RWPE1 (cell line): ENCODE data around the gene PGD.

Experiments
- CTCF ChIA-PET: fragments of 350-600 bp; sonication (Branson Sonifier 250); formaldehyde crosslinking; extraction: SDS; loops from one replicate; lab custom pipeline; 2021; lab: Yijun Ruan, JAX
- POLR2A ChIA-PET: fragments of 400-600 bp; formaldehyde crosslinking; extraction: SDS; loops from one replicate; lab custom pipeline; 2020; ENCODE audit warnings: antibody characterized with exemption; ENCODE audit not compliant: low non-redundant PET; lab: Yijun Ruan, JAX
- DNase-seq: peaks from one replicate; pipeline ENCODE4 v3.0.0; 2012; ENCODE audit warnings: low spot score
- H3K27ac ChIP-seq: fragments of 450-650 bp; 2 replicates; pipeline ENCODE4 v1.5.1; 2017
- TF ChIP-seq, protein P1 (sequence below): fragments of 450-650 bp; conservative IDR thresholded peaks from 2 replicates; pipeline ENCODE4 v1.5.1; 2017; ENCODE audit warnings: low read depth, mild to moderate bottlenecking

The PGD gene

DNA sequence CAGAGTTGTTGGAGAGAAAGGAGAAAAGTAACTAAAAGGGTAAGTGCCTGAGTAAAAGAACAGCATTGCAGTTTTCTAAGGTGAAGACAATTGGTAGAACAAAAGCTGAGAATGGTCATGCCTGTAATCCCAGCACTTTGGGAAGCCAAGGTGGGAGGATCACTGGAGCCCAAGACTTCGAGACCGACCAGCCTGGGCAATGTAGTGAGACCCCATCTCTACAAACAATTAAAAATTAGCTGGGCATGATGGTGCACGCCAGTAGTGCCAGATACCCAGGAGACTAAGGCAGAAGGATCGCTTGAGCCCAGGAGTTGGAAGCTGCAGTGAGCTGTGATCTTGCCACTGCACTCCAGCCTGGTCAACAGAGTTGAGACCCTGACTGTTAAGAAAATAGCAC is 15.2 kb upstream of the PGD start:
- DNase-seq, result no peak
- ChIA-PET CTCF (interaction anchor here (0.5 kb wide), 1 partner anchor 649 kb away, joined by 3 read pairs; no protein-coding TSS in a partner anchor), POLR2A (no interaction called here)
- TF ChIP-seq, protein P1, sequence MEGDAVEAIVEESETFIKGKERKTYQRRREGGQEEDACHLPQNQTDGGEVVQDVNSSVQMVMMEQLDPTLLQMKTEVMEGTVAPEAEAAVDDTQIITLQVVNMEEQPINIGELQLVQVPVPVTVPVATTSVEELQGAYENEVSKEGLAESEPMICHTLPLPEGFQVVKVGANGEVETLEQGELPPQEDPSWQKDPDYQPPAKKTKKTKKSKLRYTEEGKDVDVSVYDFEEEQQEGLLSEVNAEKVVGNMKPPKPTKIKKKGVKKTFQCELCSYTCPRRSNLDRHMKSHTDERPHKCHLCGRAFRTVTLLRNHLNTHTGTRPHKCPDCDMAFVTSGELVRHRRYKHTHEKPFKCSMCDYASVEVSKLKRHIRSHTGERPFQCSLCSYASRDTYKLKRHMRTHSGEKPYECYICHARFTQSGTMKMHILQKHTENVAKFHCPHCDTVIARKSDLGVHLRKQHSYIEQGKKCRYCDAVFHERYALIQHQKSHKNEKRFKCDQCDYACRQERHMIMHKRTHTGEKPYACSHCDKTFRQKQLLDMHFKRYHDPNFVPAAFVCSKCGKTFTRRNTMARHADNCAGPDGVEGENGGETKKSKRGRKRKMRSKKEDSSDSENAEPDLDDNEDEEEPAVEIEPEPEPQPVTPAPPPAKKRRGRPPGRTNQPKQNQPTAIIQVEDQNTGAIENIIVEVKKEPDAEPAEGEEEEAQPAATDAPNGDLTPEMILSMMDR, result no peak
- H3K27ac ChIP-seq, result no peak overlapping the region

GRCh38 chr1:10384219-10384618 is 14.6 kb upstream of the PGD start:
- ChIA-PET POLR2A (no interaction called here), CTCF (no interaction called here)
- TF ChIP-seq, protein P1, result no peak
- no peak overlapping the region for H3K27ac ChIP-seq
- DNase-seq, result no peak

GRCh38 chr1:10386761-10387676 is 11.8 kb upstream of the PGD start:
- DNase-seq, result no peak
- ChIA-PET POLR2A (interaction anchor here (0.6 kb wide), 2 partner anchors 10 to 908 kb away, joined by 4 to 6 read pairs; no protein-coding TSS in a partner anchor), CTCF (interaction anchor here (0.5 to 1.2 kb wide), 7 partner anchors 9 to 271 kb away, joined by 3 to 4 read pairs (median 3); no protein-coding TSS in a partner anchor)
- TF ChIP-seq, protein P1, result no peak
- H3K27ac ChIP-seq, result peak overlapping the region; percentile 76

- TF ChIP-seq, protein P1, result no peak
- ChIA-PET POLR2A (interaction anchor here (0.6 kb wide), 2 partner anchors 10 to 907 kb away, joined by 4 to 6 read pairs; no protein-coding TSS in a partner anchor), CTCF (interaction anchor here (0.6 to 1.0 kb wide), 6 partner anchors 10 to 270 kb away, joined by 3 to 4 read pairs (median 4); no protein-coding TSS in a partner anchor)
- peak; percentile 14 for DNase-seq
- peak overlapping the region; percentile 76 for H3K27ac ChIP-seq
These were observed 11.0 kb upstream of the PGD start for GRCh38 chr1:10387677-10388386.

DNA sequence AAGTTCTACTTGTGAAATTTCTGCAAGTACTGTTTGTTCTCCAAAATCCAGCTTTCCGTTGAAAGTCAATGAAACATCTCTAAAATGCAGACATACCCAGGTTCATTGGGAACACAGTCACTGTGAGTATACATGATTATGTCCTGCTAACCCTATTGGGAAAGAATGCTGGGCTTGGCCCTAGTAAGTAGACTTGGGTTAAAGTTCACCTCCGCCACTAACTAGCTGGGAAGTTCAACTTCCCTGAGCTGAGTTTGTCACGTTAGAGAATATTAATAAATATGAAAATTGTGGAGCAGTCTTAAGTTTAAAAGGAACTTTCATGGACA is 10.5 kb upstream of the PGD start:
- ChIA-PET POLR2A (no interaction called here), CTCF (interaction anchor here (0.6 to 0.8 kb wide), 3 partner anchors 9 to 304 kb away, joined by 4 read pairs; no protein-coding TSS in a partner anchor)
- no peak for DNase-seq
- peak overlapping the region; percentile 54 for H3K27ac ChIP-seq
- TF ChIP-seq, protein P1, result no peak

DNA sequence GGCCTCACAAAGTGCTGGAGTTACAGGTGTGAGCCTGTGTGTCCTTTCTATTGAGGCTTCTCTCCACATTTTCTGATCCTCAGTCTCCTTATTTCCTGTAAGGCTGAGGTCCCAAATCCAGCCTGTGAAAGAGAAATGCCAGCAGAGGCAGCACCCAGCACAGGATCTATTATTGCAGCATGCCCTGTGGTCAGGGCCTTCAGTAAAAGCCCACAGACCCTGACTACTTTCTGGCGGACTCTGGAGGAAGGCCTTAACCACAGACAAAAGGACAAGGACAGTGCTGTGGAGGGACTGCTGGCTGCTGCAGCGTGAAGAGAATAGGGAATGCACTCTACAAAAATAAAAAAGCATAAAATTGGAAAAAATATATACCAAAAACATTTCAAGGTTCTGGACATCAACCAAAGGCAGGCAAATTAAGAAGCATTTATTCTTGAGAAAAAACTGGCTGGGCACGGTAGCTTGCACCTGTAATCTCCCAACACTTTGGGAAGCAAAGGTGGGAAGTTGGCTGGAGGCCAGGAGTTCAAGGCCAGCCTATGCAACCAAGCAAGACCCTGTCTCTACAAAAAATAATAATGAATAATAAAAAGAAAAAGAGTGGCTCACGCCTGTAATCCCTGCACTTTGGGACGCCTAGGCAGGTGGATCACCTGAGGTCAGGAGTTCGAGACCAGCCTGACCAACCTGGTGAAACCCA is 9.4 kb upstream of the PGD start:
- POLR2A ChIA-PET, result no interaction called here
- H3K27ac ChIP-seq, result peak overlapping the region; percentile 54
- CTCF ChIA-PET, result interaction anchor here (0.7 kb wide), 1 partner anchor 13 kb away, joined by 4 read pairs; no protein-coding TSS in a partner anchor

More for the DNA sequence above, 9.4 kb upstream of the PGD start:
- TF ChIP-seq, protein P1, result no peak
- DNase-seq, result no peak
